GM12865 (cell line): ENCODE measurements around the gene ZBED5.
"Not testable (repeated sequence)": the region's sequence is repeated elsewhere in the genome, so short reads cannot be mapped to it uniquely, and the experiment has no call there.

Experiments used
- DNase-seq: peaks from one replicate; pipeline ENCODE4 v3.0.0; 2010; ENCODE audit warnings: low read depth
- H3K4me3 ChIP-seq: 2 replicates; pipeline ENCODE4 v1.5.1; 2011; ENCODE audit warnings: mild to moderate bottlenecking, low read depth, low read length, control low read depth
- CTCF ChIP-seq: IDR thresholded peaks from 2 replicates; pipeline ENCODE4 v1.5.1; 2011; ENCODE audit warnings: low read length, control low read depth, low read depth, inconsistent platforms; ENCODE audit not compliant: insufficient read depth; ENCODE audit errors: missing control alignments

Gene ZBED5

GRCh38 chr11:10844356-10844755 is 13.5 kb downstream of the ZBED5 start:
- no peak for TF ChIP-seq CTCF
- DNase-seq: no peak
- H3K4me3 ChIP-seq: no peak overlapping the region

GRCh38 chr11:10838881-10839280 is 19.0 kb downstream of the ZBED5 start:
- H3K4me3 ChIP-seq: no peak overlapping the region
- DNase-seq: no peak
- TF ChIP-seq CTCF: no peak

GRCh38 chr11:10838083-10838482 is 19.8 kb downstream of the ZBED5 start:
- DNase-seq: no peak
- no peak overlapping the region for H3K4me3 ChIP-seq
- no peak for TF ChIP-seq CTCF

GRCh38 chr11:10836884-10837283 is 21.0 kb downstream of the ZBED5 start:
- not testable (repeated sequence) for DNase-seq, H3K4me3 ChIP-seq

GRCh38 chr11:10829139-10829538 is 28.7 kb downstream of the ZBED5 start:
- no peak for DNase-seq
- no peak overlapping the region for H3K4me3 ChIP-seq
- no peak for TF ChIP-seq CTCF

- TF ChIP-seq CTCF: no peak
- H3K4me3 ChIP-seq: no peak overlapping the region
- no peak for DNase-seq
Observed at GRCh38 chr11:10828402-10828801, 29.5 kb downstream of the ZBED5 start.

- DNase-seq: no peak
- H3K4me3 ChIP-seq: no peak overlapping the region
Observed at GRCh38 chr11:10824888-10825287, 33.0 kb downstream of the ZBED5 start.

More at GRCh38 chr11:10824888-10825287, 33.0 kb downstream of the ZBED5 start:
- no peak for TF ChIP-seq CTCF
